ENCODE measurements around the gene CFAP299. TPM values are rescaled to one million over a fixed set of nuclear protein-coding genes. Genes with fewer than 3 reads are reported as not detected.

CFAP299 gene
- total RNA-seq, 4 donors from 2014 or later: not detected

DNA sequence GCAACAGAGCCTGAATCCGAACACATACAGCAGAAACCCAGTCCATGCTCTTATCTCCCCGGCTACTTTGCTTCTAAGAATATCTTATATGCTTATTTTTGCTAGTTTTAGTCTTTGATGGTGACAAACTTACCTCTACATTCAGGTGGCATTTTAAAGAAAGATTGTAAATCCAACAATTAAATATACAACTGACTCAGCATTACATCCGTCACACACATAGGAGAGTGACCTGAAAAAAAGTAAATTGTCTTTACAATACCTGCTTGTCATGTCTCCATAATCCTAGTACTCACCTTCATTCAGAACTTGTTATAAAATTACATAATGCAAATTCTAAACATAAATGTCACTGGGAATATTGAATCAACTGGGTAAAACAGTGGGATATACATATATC, 664.4 kb downstream of the CFAP299 start:
- 91% methylated on average over 3 of the region's 3 CpGs for WGBS
- H3K27ac ChIP-seq: no peak overlapping the region
- no peaks in the 10 kb centered on the region for H3K9me3 ChIP-seq
- TF ChIP-seq, protein P1, sequence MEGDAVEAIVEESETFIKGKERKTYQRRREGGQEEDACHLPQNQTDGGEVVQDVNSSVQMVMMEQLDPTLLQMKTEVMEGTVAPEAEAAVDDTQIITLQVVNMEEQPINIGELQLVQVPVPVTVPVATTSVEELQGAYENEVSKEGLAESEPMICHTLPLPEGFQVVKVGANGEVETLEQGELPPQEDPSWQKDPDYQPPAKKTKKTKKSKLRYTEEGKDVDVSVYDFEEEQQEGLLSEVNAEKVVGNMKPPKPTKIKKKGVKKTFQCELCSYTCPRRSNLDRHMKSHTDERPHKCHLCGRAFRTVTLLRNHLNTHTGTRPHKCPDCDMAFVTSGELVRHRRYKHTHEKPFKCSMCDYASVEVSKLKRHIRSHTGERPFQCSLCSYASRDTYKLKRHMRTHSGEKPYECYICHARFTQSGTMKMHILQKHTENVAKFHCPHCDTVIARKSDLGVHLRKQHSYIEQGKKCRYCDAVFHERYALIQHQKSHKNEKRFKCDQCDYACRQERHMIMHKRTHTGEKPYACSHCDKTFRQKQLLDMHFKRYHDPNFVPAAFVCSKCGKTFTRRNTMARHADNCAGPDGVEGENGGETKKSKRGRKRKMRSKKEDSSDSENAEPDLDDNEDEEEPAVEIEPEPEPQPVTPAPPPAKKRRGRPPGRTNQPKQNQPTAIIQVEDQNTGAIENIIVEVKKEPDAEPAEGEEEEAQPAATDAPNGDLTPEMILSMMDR (IDR thresholded peaks at IDR 0.05): no peak
- no peak for TF ChIP-seq POLR2AphosphoS5 (IDR thresholded peaks at IDR 0.05)
- no peaks in the 10 kb centered on the region for H3K4me1 ChIP-seq
- H3K36me3 ChIP-seq: no peaks in the 10 kb centered on the region
- no peaks in the 10 kb centered on the region for H3K27me3 ChIP-seq
- no peak for DNase-seq (ENCODE audit: low spot score in 2 of 2)
- H3K4me3 ChIP-seq: no peak overlapping the region

DNA sequence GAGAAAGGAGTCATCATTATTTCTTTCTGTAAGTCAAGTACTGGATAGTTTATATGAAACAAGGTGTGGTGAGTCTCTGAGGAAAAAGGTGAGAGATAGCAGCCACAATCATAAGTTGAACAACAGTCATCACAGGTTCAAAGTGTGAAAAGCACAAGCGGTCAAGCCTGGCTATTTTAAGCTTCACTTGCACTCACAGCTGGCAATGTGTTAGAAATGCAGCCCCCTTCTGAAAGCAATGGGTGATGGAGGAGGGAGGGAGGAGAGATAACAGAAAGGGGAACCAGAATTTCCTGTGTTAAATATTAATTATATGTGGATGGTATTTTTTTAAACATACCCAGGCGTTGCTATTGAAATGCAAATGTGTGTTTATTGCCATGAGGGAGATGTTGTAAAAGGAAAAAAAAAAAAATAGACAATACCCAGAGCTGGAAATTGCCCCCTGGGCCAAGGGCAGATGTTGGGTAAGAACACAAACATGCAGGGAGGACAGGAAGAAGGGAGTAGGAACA, 668.1 kb downstream of the CFAP299 start:
- Histone ChIP-seq H3K9me3 (no peaks in the 10 kb centered on the region), H3K27me3 (no peaks in the 10 kb centered on the region), H3K36me3 (no peaks in the 10 kb centered on the region), H3K27ac (no peak overlapping the region), H3K4me3 (no peak overlapping the region), H3K4me1 (no peaks in the 10 kb centered on the region)
- DNase-seq (ENCODE audit: low spot score in 2 of 2): no peak
- 72% methylated on average over 1 of the region's 2 CpGs for WGBS
- TF ChIP-seq POLR2AphosphoS5 (IDR thresholded peaks at IDR 0.05) (no peak), EP300 (IDR thresholded peaks at IDR 0.05) (no peak), POLR2A (IDR thresholded peaks at IDR 0.05) (no peak)
- TF ChIP-seq, protein P1 (IDR thresholded peaks at IDR 0.05): no peak

- Histone ChIP-seq H3K4me1 (no peaks in the 10 kb centered on the region), H3K27me3 (no peaks in the 10 kb centered on the region), H3K36me3 (no peaks in the 10 kb centered on the region), H3K9me3 (no peaks in the 10 kb centered on the region), H3K27ac (no peak overlapping the region), H3K4me3 (no peak overlapping the region)
- 95% methylated on average over 2 of the region's 2 CpGs for whole genome bisulfite sequencing
- no peak for TF ChIP-seq POLR2AphosphoS5 (IDR thresholded peaks at IDR 0.05)
- TF ChIP-seq, protein P1 (IDR thresholded peaks at IDR 0.05): no peak
- no peak for TF ChIP-seq EP300 (IDR thresholded peaks at IDR 0.05)
- no peak for TF ChIP-seq POLR2A (IDR thresholded peaks at IDR 0.05)
- DNase-seq (ENCODE audit: low spot score in 2 of 2): no peak
These were observed 671.9 kb downstream of the CFAP299 start for GRCh38 chr4:81007417-81007816.

Other genes with a start within 250 kb of the CFAP299 start
- gene PRDM8, start 138.2 kb upstream of the CFAP299 start, total RNA-seq: 1 to 10 TPM in 2 of 4 donors, under 1 TPM in 2; 0.49 to 1.9 (median 1.1) TPM
- gene FGF5, start 69.1 kb upstream of the CFAP299 start, total RNA-seq: under 1 TPM in 2 of 4 donors, not detected in 2; 0.25 to 0.52 TPM